Measurements from ENCODE around the gene ANKDD1A. TPM values are rescaled to one million over a fixed set of nuclear protein-coding genes. Genes with fewer than 3 reads are reported as not detected.

Gene ANKDD1A
- total and polyA plus RNA-seq, 7 donors = 0.60 to 9.4 (median 6.2) TPM; not detected in 1

- H3K4me1 ChIP-seq = peaks cover 0 to 50% (median 39%) of the 10 kb centered on the region in 4 donors
- no peaks in the 10 kb centered on the region for H3K36me3 ChIP-seq
- no peaks in the 10 kb centered on the region for H3K9me3 ChIP-seq
- DNase-seq = peak; percentile 97
- H3K27me3 ChIP-seq = no peaks in the 10 kb centered on the region
- intact Hi-C loops (cut with DNase I) = loop anchor here (2.0 to 5.0 kb wide), 2 partner anchors 51 to 196 kb away; no protein-coding TSS in a partner anchor
- 20 to 55% methylated on average over 44 of the region's 44 CpGs for WGBS, 2 donors
- H3K4me3 ChIP-seq = peak overlapping the region in 3 of 4 donors; percentile 24 to 41 (median 40)
- H3K27ac ChIP-seq = peak overlapping the region; percentile 77 to 85 (median 80)
- TF ChIP-seq CTCF (IDR thresholded peaks at IDR 0.05) (no peak), POLR2A (IDR thresholded peaks at IDR 0.05) (no peak), EP300 (IDR thresholded peaks at IDR 0.05) (no peak), POLR2AphosphoS5 (IDR thresholded peaks at IDR 0.05) (peak; percentile 21 to 67 (median 64))
Observed at GRCh38 chr15:64893481-64894394, 18.0 kb upstream of the ANKDD1A start.

GRCh38 chr15:64894395-64895056, 17.2 kb upstream of the ANKDD1A start:
- no peak for TF ChIP-seq CTCF (IDR thresholded peaks at IDR 0.05)
- no peak for TF ChIP-seq POLR2A (IDR thresholded peaks at IDR 0.05)
- TF ChIP-seq EP300 (IDR thresholded peaks at IDR 0.05) = no peak
- TF ChIP-seq POLR2AphosphoS5 (IDR thresholded peaks at IDR 0.05) = no peak
- H3K27ac ChIP-seq = peak overlapping the region; percentile 77 to 85 (median 80)
- intact Hi-C loops (cut with DNase I) = loop anchor here (5.0 kb wide), 1 partner anchor 197 kb away; no protein-coding TSS in a partner anchor
- peak; percentile 70 for DNase-seq
- no peaks in the 10 kb centered on the region for H3K9me3 ChIP-seq
- peak overlapping the region in 3 of 4 donors; percentile 24 to 41 (median 40) for H3K4me3 ChIP-seq
- no peaks in the 10 kb centered on the region for H3K36me3 ChIP-seq
- H3K27me3 ChIP-seq = no peaks in the 10 kb centered on the region
- peaks cover 0 to 50% (median 39%) of the 10 kb centered on the region in 4 donors for H3K4me1 ChIP-seq
- 31 to 70% methylated on average over 20 of the region's 20 CpGs for WGBS, 2 donors

- intact Hi-C loops (cut with DNase I) = no loop called here
- no peak for DNase-seq
- Histone ChIP-seq H3K4me1 (peaks cover 0 to 50% (median 39%) of the 10 kb centered on the region in 4 donors), H3K27ac (peak overlapping the region; percentile 77 to 85 (median 80)), H3K9me3 (no peaks in the 10 kb centered on the region), H3K4me3 (peak overlapping the region; percentile 14 to 33 (median 26)), H3K27me3 (no peaks in the 10 kb centered on the region), H3K36me3 (no peaks in the 10 kb centered on the region)
- WGBS, 2 donors = 22 to 49% methylated on average over 6 of the region's 6 CpGs
- TF ChIP-seq EP300 (IDR thresholded peaks at IDR 0.05) = no peak
- peak in 1 of 4 donors; percentile 12 for TF ChIP-seq POLR2AphosphoS5 (IDR thresholded peaks at IDR 0.05)
Observed at GRCh38 chr15:64895285-64896065, 16.2 kb upstream of the ANKDD1A start.

- intact Hi-C loops (cut with DNase I) = no loop called here
- no peak for DNase-seq
- H3K27ac ChIP-seq = peak overlapping the region; percentile 77 to 85 (median 80)
- H3K4me3 ChIP-seq = no peak overlapping the region
- H3K4me1 ChIP-seq = peaks cover 0 to 50% (median 39%) of the 10 kb centered on the region in 4 donors
- no peak for TF ChIP-seq CTCF (IDR thresholded peaks at IDR 0.05)
- no peak for TF ChIP-seq POLR2A (IDR thresholded peaks at IDR 0.05)
- no peak for TF ChIP-seq POLR2AphosphoS5 (IDR thresholded peaks at IDR 0.05)
- TF ChIP-seq EP300 (IDR thresholded peaks at IDR 0.05) = no peak
- peaks cover 0 to 7% (median 5%) of the 10 kb centered on the region in 4 donors for H3K9me3 ChIP-seq
- WGBS, 2 donors = 79 to 87% methylated on average over 6 of the region's 6 CpGs
- H3K36me3 ChIP-seq = no peaks in the 10 kb centered on the region
- H3K27me3 ChIP-seq = no peaks in the 10 kb centered on the region
Observed at GRCh38 chr15:64896371-64897069, 15.2 kb upstream of the ANKDD1A start.
